Skeletal muscle satellite cell (primary cell): ENCODE results near the gene TMEM203. TPM values are rescaled to one million over a fixed set of nuclear protein-coding genes. Genes with fewer than 3 reads are reported as not detected.
A peak's percentile ranks its signal among the peaks of the same experiment; 100 is the strongest.

ENCODE experiments used
- H3K27me3 ChIP-seq: 2 replicates; pipeline ENCODE4 v1.7.0; 2013; ENCODE audit warnings: low read length; ENCODE audit not compliant: control insufficient read depth, insufficient read depth
- H3K36me3 ChIP-seq: 2 replicates; pipeline ENCODE4 v1.7.0; 2013; ENCODE audit warnings: mild to moderate bottlenecking, control low read depth, low read length; ENCODE audit not compliant: insufficient read depth
- H3K4me1 ChIP-seq: 2 replicates; pipeline ENCODE4 v1.7.0; 2013; ENCODE audit warnings: low read length; ENCODE audit not compliant: control insufficient read depth, insufficient read depth
- H3K4me2 ChIP-seq: 2 replicates; pipeline ENCODE4 v1.7.0; 2013; ENCODE audit warnings: mild to moderate bottlenecking, low read length
- H3K4me3 ChIP-seq: 2 replicates; pipeline ENCODE4 v1.7.0; 2013; ENCODE audit warnings: low read length
- H3K9ac ChIP-seq: 2 replicates; pipeline ENCODE4 v1.7.0; 2013; ENCODE audit warnings: mild to moderate bottlenecking, low read depth, low read length, moderate library complexity
- H3K9me3 ChIP-seq: replicated peaks from 2 replicates; pipeline ENCODE4 v1.7.0; 2013; ENCODE audit warnings: mild to moderate bottlenecking, control low read depth, low read length
- small RNA-seq: library from RNA; depleted of rRNA; stranded (forward); fragments of <200 nt; gene quantifications from one replicate; pipeline ENCODE3, GENCODE V24; 2012

TMEM203 gene

GRCh38 chr9:137160054-137160425 lies 45.4 kb downstream of the TMEM203 start:
- Histone ChIP-seq H3K4me1 (peaks cover 4% of the 10 kb centered on the region), H3K27me3 (peaks cover 84% of the 10 kb centered on the region), H3K36me3 (no peaks in the 10 kb centered on the region), H3K9me3 (no peaks in the 10 kb centered on the region), H3K4me3 (no peak overlapping the region), H3K4me2 (no peak overlapping the region), H3K9ac (no peak overlapping the region)

- Histone ChIP-seq H3K9ac (no peak overlapping the region), H3K4me3 (no peak overlapping the region), H3K4me1 (peaks cover 4% of the 10 kb centered on the region), H3K36me3 (no peaks in the 10 kb centered on the region), H3K4me2 (no peak overlapping the region), H3K9me3 (no peaks in the 10 kb centered on the region), H3K27me3 (peaks cover 78% of the 10 kb centered on the region)
Observed at GRCh38 chr9:137159105-137160053, 46.1 kb downstream of the TMEM203 start.

- Histone ChIP-seq H3K4me3 (no peak overlapping the region), H3K36me3 (no peaks in the 10 kb centered on the region), H3K27me3 (peaks cover 70% of the 10 kb centered on the region), H3K4me2 (no peak overlapping the region), H3K4me1 (peaks cover 4% of the 10 kb centered on the region), H3K9me3 (no peaks in the 10 kb centered on the region), H3K9ac (no peak overlapping the region)
Observed at GRCh38 chr9:137158625-137159024, 46.8 kb downstream of the TMEM203 start.

DNA sequence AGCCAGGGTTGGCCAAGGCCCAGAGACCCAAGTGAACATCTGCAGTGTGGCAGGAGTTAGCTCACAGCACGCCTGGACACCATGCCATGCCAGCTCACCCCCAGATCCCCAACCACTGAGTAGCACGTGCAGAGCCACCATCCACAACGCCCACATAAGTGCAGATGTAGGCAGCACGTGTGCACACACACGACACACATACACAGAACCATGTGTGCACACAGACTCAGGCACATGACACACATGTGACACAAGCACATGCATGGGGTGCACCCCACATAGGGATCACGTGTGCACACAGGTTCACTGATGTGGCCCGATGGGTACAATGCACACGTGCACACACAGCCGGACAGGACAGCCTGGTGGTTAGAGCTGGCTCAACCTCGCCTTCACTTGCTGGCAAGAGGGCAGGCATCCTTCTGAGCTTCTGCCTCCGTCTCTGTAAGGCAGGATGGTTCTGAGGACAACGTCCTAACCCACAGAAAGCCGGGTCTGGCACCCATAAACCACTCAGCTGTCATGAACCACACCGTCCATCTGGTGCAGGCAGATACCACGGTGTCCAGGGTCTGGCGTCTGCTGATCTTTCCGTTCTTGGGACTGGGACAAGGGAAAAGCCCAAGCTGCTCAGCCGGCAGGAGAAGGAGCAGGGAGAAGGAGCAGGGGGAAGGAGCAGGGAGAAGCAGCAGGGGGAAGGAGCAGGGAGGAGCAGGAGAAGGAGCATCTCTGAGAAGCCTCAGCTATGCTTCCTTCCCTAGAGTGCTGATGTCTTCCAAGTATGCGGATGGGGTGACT lies 47.6 kb downstream of the TMEM203 start:
- no peak overlapping the region for H3K4me2 ChIP-seq
- peaks cover 4% of the 10 kb centered on the region for H3K4me1 ChIP-seq

GRCh38 chr9:137156567-137157375 lies 48.7 kb downstream of the TMEM203 start:
- Histone ChIP-seq H3K4me2 (peak overlapping the region; percentile 91), H3K4me3 (peak overlapping the region; percentile 62), H3K27me3 (peaks cover 55% of the 10 kb centered on the region), H3K4me1 (peaks cover 4% of the 10 kb centered on the region), H3K9me3 (no peaks in the 10 kb centered on the region), H3K9ac (no peak overlapping the region), H3K36me3 (no peaks in the 10 kb centered on the region)

More for the DNA sequence above, 47.6 kb downstream of the TMEM203 start:
- Histone ChIP-seq H3K4me3 (no peak overlapping the region), H3K9me3 (no peaks in the 10 kb centered on the region), H3K27me3 (peaks cover 62% of the 10 kb centered on the region), H3K9ac (no peak overlapping the region), H3K36me3 (no peaks in the 10 kb centered on the region)

Small RNAs within 50 kb of the gene (small RNA-seq; reads per million reads assigned to genes)
- gene MIR3621: not detected
